HG03354 (cell line): ENCODE results near the gene IFNA4.
"Not testable (repeated sequence)": the region's sequence is repeated elsewhere in the genome, so short reads cannot be mapped to it uniquely, and the experiment has no call there.

Experiments used
- ATAC-seq: cut with Tn5 transposase; IDR thresholded peaks from one replicate; pipeline ENCODE4 v1.9.1; 2021; ENCODE audit warnings: mild to moderate bottlenecking; ENCODE audit not compliant: unreplicated experiment, poor library complexity, severe bottlenecking

The IFNA4 gene

GRCh38 chr9:21171351-21171750 lies 16.0 kb downstream of the IFNA4 start:
- no peak for ATAC-seq

DNA sequence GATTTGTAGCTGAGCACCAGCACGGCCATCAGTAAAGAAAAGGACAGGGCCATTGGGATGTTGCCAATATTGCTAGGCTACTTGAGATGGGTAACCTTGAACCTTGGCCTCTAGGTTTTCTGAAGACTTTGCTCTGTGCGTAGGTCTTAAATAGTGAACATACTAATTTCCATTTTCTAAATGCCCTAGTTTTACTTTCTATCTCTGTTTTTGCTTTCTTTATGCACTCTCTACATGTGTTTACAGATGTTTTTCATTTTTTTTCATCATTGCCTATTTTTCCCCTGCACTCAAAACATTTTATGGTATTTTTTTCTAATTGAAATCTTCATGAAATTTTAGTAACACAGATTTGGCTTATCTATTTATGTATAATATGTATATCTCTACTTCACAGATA lies 20.8 kb downstream of the IFNA4 start, which contains the start of gene IFNA21:
TSS of gene IFNA21 (minus strand) at position 101 of the 400 bp plus-strand sequence. CDS start at position 53, 48 bp downstream.
- ATAC-seq = not testable (repeated sequence)

- ATAC-seq = no peak
Measured at GRCh38 chr9:21165516-21165915, 21.9 kb downstream of the IFNA4 start.

- ATAC-seq = peak; percentile 93
Measured at GRCh38 chr9:21160178-21160577, 27.2 kb downstream of the IFNA4 start.

GRCh38 chr9:21155501-21155900 lies 31.9 kb downstream of the IFNA4 start:
- no peak for ATAC-seq

- peak; percentile 92 for ATAC-seq
Measured at GRCh38 chr9:21154018-21154608, 33.3 kb downstream of the IFNA4 start.

GRCh38 chr9:21153336-21154017 lies 33.9 kb downstream of the IFNA4 start:
- peak; percentile 45 for ATAC-seq

DNA sequence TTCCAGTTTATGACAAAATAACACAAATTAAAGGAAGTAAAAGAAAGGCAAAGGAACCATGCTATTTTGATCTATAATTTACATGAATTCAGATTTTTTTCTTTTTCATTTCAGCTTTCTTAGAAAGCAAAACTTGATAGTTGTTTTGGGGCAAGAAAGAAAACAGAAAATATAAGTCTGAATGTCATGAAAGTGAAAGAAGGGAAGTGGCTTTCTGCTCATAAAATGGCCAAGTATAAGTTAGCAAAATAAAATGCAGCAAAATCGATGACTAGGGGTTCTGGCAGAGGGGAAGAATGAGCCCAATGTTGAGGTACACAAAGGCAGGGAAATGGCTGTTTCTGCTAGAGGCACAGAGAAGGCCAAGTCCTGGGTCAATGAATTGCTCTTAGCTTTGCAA lies 42.8 kb downstream of the IFNA4 start:
- ATAC-seq = no peak

GRCh38 chr9:21141427-21141882 lies 45.9 kb downstream of the IFNA4 start, which contains the start of gene IFNW1:
TSS of gene IFNW1 (minus strand) at chr9:21141832. CDS start at chr9:21141570, 262 bp downstream.
- ATAC-seq = peak; percentile 70

DNA sequence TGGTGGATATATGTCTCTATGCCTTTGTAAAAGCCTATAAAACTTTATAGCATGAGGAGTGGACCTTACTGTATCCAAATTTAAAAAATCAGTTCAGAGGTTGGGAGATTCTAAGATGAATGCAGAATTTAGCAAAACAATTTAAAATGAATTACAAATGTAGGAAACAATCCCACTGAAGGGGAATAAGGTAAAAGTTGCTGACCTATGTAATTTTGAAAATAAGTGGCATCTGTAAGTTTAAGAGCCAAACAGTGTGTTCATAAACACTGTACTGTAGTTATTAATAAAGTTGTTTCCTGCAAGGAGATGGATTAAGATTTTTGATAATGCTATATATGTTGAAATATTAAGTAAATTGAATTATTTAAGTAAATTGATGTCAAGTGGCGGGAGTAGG lies 50.4 kb downstream of the IFNA4 start:
- ATAC-seq = no peak
